Natural killer cell (primary cell): Measurements from ENCODE around the gene HOXD11. TPM values are rescaled to one million over a fixed set of nuclear protein-coding genes. Genes with fewer than 3 reads are reported as not detected.

ENCODE experiments used
- ATAC-seq, 3 donors: fragments of 150-1000 bp in 2 of 3; fragments of 200-7000 bp in 1 of 3; cut with Tn5 transposase; 1 replicate in 1 of 3; 2 replicates in 2 of 3; pipeline ENCODE4 v1.10.0; 2021; ENCODE audit warnings: mild to moderate bottlenecking in 2 of 3, moderate library complexity in 2 of 3
- DNase-seq, 2 donors: peaks; one replicate each; pipeline versions ENCODE4 v3.0.0 to v3.0.0-alpha.2; 2013 to 2021; ENCODE audit warnings: mixed read lengths in 1 of 2
- H3K27ac ChIP-seq: one replicate; pipeline ENCODE4 v1.5.1; 2013; ENCODE audit warnings: mild to moderate bottlenecking, low read length
- H3K27me3 ChIP-seq: one replicate; pipeline ENCODE4 v1.6.1; 2013; ENCODE audit warnings: low read length; ENCODE audit not compliant: control insufficient read depth, insufficient read depth
- H3K36me3 ChIP-seq: one replicate; pipeline ENCODE4 v1.6.1; 2013; ENCODE audit warnings: low read length; ENCODE audit not compliant: control insufficient read depth, insufficient read depth
- H3K4me1 ChIP-seq: one replicate; pipeline ENCODE4 v1.6.1; 2013; ENCODE audit warnings: low read length; ENCODE audit not compliant: control insufficient read depth, insufficient read depth
- H3K4me3 ChIP-seq: one replicate; pipeline ENCODE4 v1.5.1; 2013; ENCODE audit warnings: low read length
- H3K9me3 ChIP-seq: one replicate; pipeline ENCODE4 v1.6.1; 2013; ENCODE audit warnings: low read length; ENCODE audit not compliant: control insufficient read depth, insufficient read depth
- H3K27ac Mint-ChIP-seq, 2 donors: one replicate each; pipeline ENCODE4 v1.8.0; 2022; ENCODE audit warnings: mild to moderate bottlenecking in 2 of 2, mixed read lengths in 2 of 2, moderate library complexity in 1 of 2
- H3K27me3 Mint-ChIP-seq, 2 donors: one replicate each; pipeline ENCODE4 v1.8.0; 2022; ENCODE audit warnings: low read depth in 2 of 2, mixed read lengths in 2 of 2
- H3K36me3 Mint-ChIP-seq: one replicate; pipeline ENCODE4 v1.8.0; 2022; ENCODE audit warnings: mixed read lengths
- H3K4me1 Mint-ChIP-seq, 2 donors: one replicate each; pipeline ENCODE4 v1.8.0; 2022; ENCODE audit warnings: mixed read lengths in 2 of 2
- H3K4me3 Mint-ChIP-seq: one replicate; pipeline ENCODE4 v1.8.0; 2022; ENCODE audit warnings: mild to moderate bottlenecking, moderate library complexity, mixed read lengths
- H3K9me3 Mint-ChIP-seq, 2 donors: one replicate each; pipeline ENCODE4 v1.8.0; 2022; ENCODE audit warnings: mixed read lengths in 2 of 2
- CTCF ChIP-seq: fragments of 200-600 bp; IDR thresholded peaks from one replicate; pipeline ENCODE4 v1.8.0; 2022; ENCODE audit warnings: antibody characterized with exemption
- WGBS: methylation state at CpG from one replicate; pipeline ENCODE4 v1.1.7; 2013; ENCODE audit warnings: missing lambda C conversion rate; ENCODE audit not compliant: insufficient coverage; 5-methylcytosine and 5-hydroxymethylcytosine counted together
- intact Hi-C: fragments of 100-400 bp; cut with micrococcal nuclease; formaldehyde crosslinking; loops from one replicate; pipeline ENCODE4 v1.14.2; 2022
- total RNA-seq, 4 donors: library from RNA; stranded (reverse); fragments of 120-200 nt in 1 of 4; gene quantifications; one replicate each; pipeline versions ENCODE4 v1.2.3 to v1.2.4, GENCODE V29; 2013 to 2022

The HOXD11 gene
- total RNA-seq, 3 donors from 2014 or later (not counting 1 experiment from before 2014, with no cell fraction given) = not detected

DNA sequence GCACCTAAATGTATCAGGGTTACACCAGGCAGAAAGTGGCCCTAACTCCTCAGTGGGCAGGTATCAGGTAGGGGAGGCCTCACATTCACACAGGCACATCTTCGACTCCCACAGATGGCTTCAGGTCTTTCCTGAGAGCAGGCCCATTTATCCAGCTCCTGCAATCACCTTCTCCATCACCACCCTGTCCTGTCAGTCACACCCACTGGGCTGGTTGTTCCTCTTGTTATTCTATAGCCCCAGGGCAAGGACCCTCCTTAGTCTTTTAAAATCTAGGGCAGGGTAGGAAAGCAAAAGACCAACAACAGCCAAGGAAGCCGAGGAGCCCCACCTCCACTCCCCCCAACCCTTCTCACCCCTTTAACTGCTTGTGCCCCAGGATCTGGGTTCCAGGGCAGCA lies 35.2 kb downstream of the HOXD11 start:
- Histone ChIP-seq H3K27me3 (peaks cover 66% of the 10 kb centered on the region), H3K36me3 (no peaks in the 10 kb centered on the region), H3K4me3 (no peak overlapping the region), H3K27ac (no peak overlapping the region), H3K4me1 (peaks cover 17% of the 10 kb centered on the region), H3K9me3 (peaks cover 20% of the 10 kb centered on the region)
- H3K9me3 Mint-ChIP-seq = peaks cover 2 to 8% of the 10 kb centered on the region in 2 donors
- no peak for TF ChIP-seq CTCF
- no peak overlapping the region for H3K4me3 Mint-ChIP-seq
- 89% methylated on average over 2 of the region's 2 CpGs for WGBS
- H3K27ac Mint-ChIP-seq = no peak overlapping the region
- intact Hi-C loops = no loop called here
- peaks cover 29% of the 10 kb centered on the region for H3K36me3 Mint-ChIP-seq
- ATAC-seq (no peak), DNase-seq (no peak)
- H3K4me1 Mint-ChIP-seq = peaks cover 14 to 20% of the 10 kb centered on the region in 2 donors
- H3K27me3 Mint-ChIP-seq = peaks cover 73 to 84% of the 10 kb centered on the region in 2 donors

- Mint-ChIP-seq H3K27ac (no peak overlapping the region), H3K9me3 (peaks cover 0 to 2% of the 10 kb centered on the region in 2 donors), H3K27me3 (peaks cover 67 to 85% of the 10 kb centered on the region in 2 donors), H3K4me3 (no peak overlapping the region), H3K36me3 (peaks cover 8% of the 10 kb centered on the region), H3K4me1 (peaks cover 0 to 10% of the 10 kb centered on the region in 2 donors)
- H3K4me1 ChIP-seq = peaks cover 7% of the 10 kb centered on the region
- no peak overlapping the region for H3K27ac ChIP-seq
- H3K9me3 ChIP-seq = peaks cover 5% of the 10 kb centered on the region
- DNase-seq (no peak), ATAC-seq (no peak)
- TF ChIP-seq CTCF = no peak
- no peaks in the 10 kb centered on the region for H3K36me3 ChIP-seq
- H3K27me3 ChIP-seq = peaks cover 61% of the 10 kb centered on the region
- intact Hi-C loops = no loop called here
- 34% methylated on average over 2 of the region's 4 CpGs for WGBS
- H3K4me3 ChIP-seq = no peak overlapping the region
These were observed 38.2 kb downstream of the HOXD11 start for GRCh38 chr2:176145085-176145969.

GRCh38 chr2:176146101-176146500 lies 39.0 kb downstream of the HOXD11 start:
- TF ChIP-seq CTCF = no peak
- H3K4me1 Mint-ChIP-seq = peaks cover 0 to 10% of the 10 kb centered on the region in 2 donors
- H3K4me3 ChIP-seq = no peak overlapping the region
- peaks cover 70 to 87% of the 10 kb centered on the region in 2 donors for H3K27me3 Mint-ChIP-seq
- peaks cover 7% of the 10 kb centered on the region for H3K36me3 Mint-ChIP-seq
- peaks cover 61% of the 10 kb centered on the region for H3K27me3 ChIP-seq
- peaks cover 0 to 2% of the 10 kb centered on the region in 2 donors for H3K9me3 Mint-ChIP-seq
- no peaks in the 10 kb centered on the region for H3K9me3 ChIP-seq
- intact Hi-C loops = no loop called here
- no peak overlapping the region for H3K27ac Mint-ChIP-seq
- WGBS = 22% methylated on average over 5 of the region's 6 CpGs
- H3K27ac ChIP-seq = no peak overlapping the region
- no peaks in the 10 kb centered on the region for H3K4me1 ChIP-seq
- ATAC-seq (no peak), DNase-seq (no peak)
- H3K36me3 ChIP-seq = no peaks in the 10 kb centered on the region
- no peak overlapping the region for H3K4me3 Mint-ChIP-seq
